ENCODE measurements around the gene BCCIP. TPM values are rescaled to one million over a fixed set of nuclear protein-coding genes. Genes with fewer than 3 reads are reported as not detected.

BCCIP gene
- total RNA-seq, 2 experiments from 2014 or later = 44.5 to 48.8 TPM

DNA sequence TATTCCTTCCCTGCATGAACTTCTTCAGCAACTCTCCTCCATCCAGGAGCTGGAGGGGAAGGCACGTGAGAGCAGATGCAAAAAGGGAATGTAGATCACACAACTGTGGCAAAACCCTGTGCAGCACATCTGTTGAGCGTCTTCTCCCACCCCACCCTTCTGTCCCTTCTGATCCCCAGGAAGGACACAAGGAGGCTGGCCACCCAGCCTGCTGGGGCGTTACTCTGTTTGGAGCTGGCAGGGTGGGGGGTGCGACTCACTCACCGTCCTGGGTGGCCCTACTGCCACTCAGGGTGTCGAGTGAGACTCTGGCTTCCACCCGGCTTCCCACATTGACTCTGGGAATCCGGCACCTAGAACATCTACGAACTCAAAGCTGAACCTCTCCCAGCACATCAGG lies 37.6 kb upstream of the BCCIP start:
- Mint-ChIP-seq H3K4me3 (no peak overlapping the region), H3K36me3 (ENCODE audit: low read depth) (peaks cover 8% of the 10 kb centered on the region), H3K27me3 (no peaks in the 10 kb centered on the region), H3K9me3 (no peaks in the 10 kb centered on the region), H3K27ac (no peak overlapping the region), H3K4me1 (peaks cover 27% of the 10 kb centered on the region)
- POLR2A ChIA-PET = no interaction called here
- CTCF ChIA-PET = interaction anchor here (0.7 kb wide), 1 partner anchor 196 kb away, joined by 3 read pairs; no protein-coding TSS in a partner anchor
- DNase-seq = no peak

- Mint-ChIP-seq H3K27ac (peak overlapping the region; percentile 50), H3K9me3 (no peaks in the 10 kb centered on the region), H3K4me1 (peaks cover 27% of the 10 kb centered on the region), H3K27me3 (no peaks in the 10 kb centered on the region), H3K36me3 (ENCODE audit: low read depth) (peaks cover 15% of the 10 kb centered on the region), H3K4me3 (no peak overlapping the region)
- POLR2A ChIA-PET = interaction anchor here (1.0 to 1.5 kb wide), 2 partner anchors 35 to 69 kb away, joined by 3 to 5 read pairs; partner anchors contain the start of genes BCCIP and EDRF1
- CTCF ChIA-PET = no interaction called here
- DNase-seq = peak; percentile 22
Observed at GRCh38 chr10:125788156-125789034, 35.0 kb upstream of the BCCIP start.

- Mint-ChIP-seq H3K4me1 (peaks cover 21% of the 10 kb centered on the region), H3K4me3 (no peak overlapping the region), H3K36me3 (ENCODE audit: low read depth) (peaks cover 22% of the 10 kb centered on the region), H3K27ac (no peak overlapping the region), H3K9me3 (no peaks in the 10 kb centered on the region), H3K27me3 (no peaks in the 10 kb centered on the region)
- DNase-seq = no peak
- ChIA-PET POLR2A (no interaction called here), CTCF (no interaction called here)
Observed at GRCh38 chr10:125792342-125793300, 30.7 kb upstream of the BCCIP start.

DNA sequence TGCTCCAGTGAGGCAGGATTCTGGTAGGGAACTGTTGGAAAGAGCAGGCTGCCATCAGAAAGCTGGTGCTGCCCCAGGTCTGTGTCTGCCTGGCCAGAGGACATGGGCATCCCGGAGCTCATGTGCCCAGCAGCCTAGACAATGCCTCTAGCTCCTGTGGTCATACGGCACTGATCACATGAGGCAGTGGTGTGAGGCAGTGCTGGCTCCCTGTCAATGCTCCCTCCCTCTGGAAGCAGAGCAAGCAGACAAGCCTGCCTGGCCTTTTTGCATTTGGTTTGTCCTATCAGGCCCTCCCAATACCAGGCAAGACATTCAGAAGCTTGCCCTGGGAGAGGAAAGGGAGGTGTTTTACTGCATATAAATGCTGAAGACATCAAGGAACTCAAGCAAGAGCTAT lies 28.2 kb upstream of the BCCIP start:
- POLR2A ChIA-PET = no interaction called here

DNA sequence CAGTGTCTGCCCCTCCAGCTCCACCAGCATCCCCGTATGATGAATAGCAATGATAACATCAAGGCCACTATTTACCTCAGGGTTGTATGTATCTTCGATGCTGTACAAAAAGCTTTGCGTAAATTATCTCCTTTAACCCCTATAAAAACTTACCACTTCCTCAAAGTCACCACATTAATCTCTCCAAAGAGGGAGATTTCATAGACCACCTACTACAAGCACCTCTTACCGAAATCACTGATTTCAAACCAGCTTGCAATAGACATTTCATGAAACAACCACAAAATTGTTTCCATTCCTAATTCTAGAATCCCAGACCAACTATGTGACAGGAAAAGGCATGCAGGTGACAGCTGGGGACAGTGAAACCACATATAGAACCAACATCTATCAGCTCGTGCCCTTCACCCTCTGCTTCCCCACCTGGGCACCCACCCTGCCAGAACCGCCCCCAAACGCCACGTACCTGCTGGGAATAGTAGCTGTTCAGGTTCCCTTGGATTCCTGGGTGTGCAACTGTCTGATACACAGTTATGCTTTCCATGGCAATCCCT lies 27.6 kb upstream of the BCCIP start:
- no peak overlapping the region for H3K27ac Mint-ChIP-seq
- H3K36me3 Mint-ChIP-seq (ENCODE audit: low read depth) = peaks cover 15% of the 10 kb centered on the region
- ChIA-PET POLR2A (no interaction called here), CTCF (no interaction called here)
- no peaks in the 10 kb centered on the region for H3K27me3 Mint-ChIP-seq
- DNase-seq = no peak
- no peaks in the 10 kb centered on the region for H3K9me3 Mint-ChIP-seq
- no peaks in the 10 kb centered on the region for H3K4me1 Mint-ChIP-seq
- H3K4me3 Mint-ChIP-seq = no peak overlapping the region

More for the DNA sequence above, 28.2 kb upstream of the BCCIP start:
- DNase-seq = no peak
- Mint-ChIP-seq H3K4me3 (no peak overlapping the region), H3K27ac (no peak overlapping the region), H3K9me3 (no peaks in the 10 kb centered on the region), H3K27me3 (no peaks in the 10 kb centered on the region), H3K36me3 (ENCODE audit: low read depth) (peaks cover 16% of the 10 kb centered on the region), H3K4me1 (peaks cover under 1% of the 10 kb centered on the region)
- CTCF ChIA-PET = no interaction called here

- ChIA-PET POLR2A (no interaction called here), CTCF (interaction anchor here (1.2 kb wide), 1 partner anchor 31 kb away, joined by 3 read pairs; no protein-coding TSS in a partner anchor)
- Mint-ChIP-seq H3K4me3 (no peak overlapping the region), H3K36me3 (ENCODE audit: low read depth) (peaks cover 8% of the 10 kb centered on the region), H3K4me1 (no peaks in the 10 kb centered on the region), H3K9me3 (no peaks in the 10 kb centered on the region), H3K27ac (no peak overlapping the region), H3K27me3 (no peaks in the 10 kb centered on the region)
- DNase-seq = no peak
Observed at GRCh38 chr10:125797424-125797823, 25.9 kb upstream of the BCCIP start.

DNA sequence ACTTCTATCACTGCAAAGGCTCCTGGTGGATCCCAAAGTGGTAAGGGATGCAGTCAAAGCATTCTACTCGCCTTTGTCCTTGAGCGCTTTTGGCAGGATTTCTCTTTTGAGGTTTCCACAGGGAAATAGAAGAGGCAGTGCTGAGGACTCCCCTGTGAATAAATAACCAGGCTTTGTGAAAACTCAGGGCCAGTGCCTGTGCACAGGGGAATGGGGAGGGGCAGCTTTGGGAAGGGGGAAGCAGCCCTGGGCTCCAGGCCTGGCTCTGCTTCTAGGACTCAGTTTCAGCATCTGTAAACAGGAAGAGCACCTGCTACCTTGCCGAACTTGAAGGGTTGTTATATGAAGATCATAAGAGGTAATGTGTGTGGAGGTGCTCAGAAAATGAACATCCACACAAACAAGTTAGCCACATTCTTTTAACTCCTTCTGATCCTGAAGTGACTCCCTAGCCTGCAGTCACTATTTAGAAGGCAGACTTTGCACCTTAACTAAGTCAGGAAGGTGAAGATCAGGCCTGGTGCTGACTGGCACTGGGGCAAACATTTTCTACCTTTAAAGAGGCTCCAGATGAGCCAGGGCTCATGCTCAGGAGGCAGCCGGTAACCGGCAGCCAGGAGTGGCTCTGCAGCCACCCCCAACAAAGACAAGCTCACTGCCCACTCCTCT lies 25.2 kb upstream of the BCCIP start:
- no peak overlapping the region for H3K4me3 Mint-ChIP-seq
- peaks cover 8% of the 10 kb centered on the region for H3K36me3 Mint-ChIP-seq (ENCODE audit: low read depth)
- ChIA-PET POLR2A (no interaction called here), CTCF (no interaction called here)
- no peaks in the 10 kb centered on the region for H3K27me3 Mint-ChIP-seq
- H3K27ac Mint-ChIP-seq = no peak overlapping the region
- H3K4me1 Mint-ChIP-seq = no peaks in the 10 kb centered on the region
- no peaks in the 10 kb centered on the region for H3K9me3 Mint-ChIP-seq
- no peak for DNase-seq

DNA sequence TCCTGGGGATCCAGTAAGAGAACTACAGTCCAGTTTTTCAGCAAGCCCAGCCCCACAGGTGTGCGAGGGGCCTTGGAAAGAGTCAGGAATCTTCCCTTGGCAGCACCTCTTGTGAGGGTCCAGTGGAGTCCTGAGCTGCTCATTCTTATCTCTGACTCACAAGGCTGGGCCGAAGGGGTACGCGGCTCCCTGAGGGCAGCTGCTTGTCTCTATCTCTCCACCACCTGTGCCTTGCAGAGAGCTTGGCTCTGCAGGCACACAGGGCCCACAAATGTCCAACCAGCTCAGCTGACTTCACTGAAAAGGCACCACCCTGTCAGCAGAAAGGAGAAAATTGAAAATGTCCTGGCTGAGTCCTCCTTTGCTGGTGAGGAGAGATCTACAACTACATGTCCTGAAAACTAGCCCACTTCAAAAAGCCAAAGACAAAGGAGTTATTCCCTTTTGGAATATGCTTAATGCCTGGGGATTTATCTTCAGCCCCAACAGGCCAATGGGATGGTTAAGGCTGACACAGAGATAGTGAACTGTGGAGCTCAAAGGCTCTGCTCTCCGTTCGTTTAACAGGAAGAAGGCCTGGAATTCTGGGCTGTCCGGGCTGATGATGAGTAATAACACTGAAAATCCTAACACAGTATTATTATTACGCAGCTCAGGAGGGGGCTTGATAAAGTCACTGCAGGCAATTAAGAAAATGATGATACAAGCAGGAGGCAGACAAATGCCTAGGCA lies 23.7 kb upstream of the BCCIP start:
- no peak for DNase-seq
- CTCF ChIA-PET = no interaction called here
- no peak overlapping the region for H3K27ac Mint-ChIP-seq
- no peaks in the 10 kb centered on the region for H3K27me3 Mint-ChIP-seq
- H3K9me3 Mint-ChIP-seq = no peaks in the 10 kb centered on the region
- POLR2A ChIA-PET = no interaction called here
- no peak overlapping the region for H3K4me3 Mint-ChIP-seq
- H3K4me1 Mint-ChIP-seq = no peaks in the 10 kb centered on the region
- no peaks in the 10 kb centered on the region for H3K36me3 Mint-ChIP-seq (ENCODE audit: low read depth)

DNA sequence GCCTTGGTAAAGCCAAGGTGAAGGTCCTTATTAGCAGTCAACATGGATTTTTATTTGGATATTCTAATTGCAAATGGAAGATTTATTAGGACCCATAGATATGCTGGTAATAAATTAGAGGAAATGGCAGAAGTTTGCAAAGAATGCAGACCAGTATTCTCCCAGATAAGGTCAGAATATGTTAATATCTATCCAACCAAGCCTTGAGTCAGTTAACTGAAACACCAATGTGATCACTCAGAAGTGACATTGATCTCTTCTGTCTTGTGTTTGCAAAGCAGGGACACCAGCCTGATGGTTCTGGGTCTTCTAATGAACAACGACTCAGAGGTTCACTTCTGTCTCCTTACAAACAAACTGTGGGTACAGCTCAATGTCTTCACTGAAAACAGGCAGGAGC lies 21.8 kb upstream of the BCCIP start:
- Mint-ChIP-seq H3K36me3 (ENCODE audit: low read depth) (no peaks in the 10 kb centered on the region), H3K9me3 (no peaks in the 10 kb centered on the region), H3K4me1 (no peaks in the 10 kb centered on the region), H3K27me3 (no peaks in the 10 kb centered on the region), H3K4me3 (no peak overlapping the region), H3K27ac (no peak overlapping the region)
- no peak for DNase-seq
- POLR2A ChIA-PET = no interaction called here
- CTCF ChIA-PET = no interaction called here

DNA sequence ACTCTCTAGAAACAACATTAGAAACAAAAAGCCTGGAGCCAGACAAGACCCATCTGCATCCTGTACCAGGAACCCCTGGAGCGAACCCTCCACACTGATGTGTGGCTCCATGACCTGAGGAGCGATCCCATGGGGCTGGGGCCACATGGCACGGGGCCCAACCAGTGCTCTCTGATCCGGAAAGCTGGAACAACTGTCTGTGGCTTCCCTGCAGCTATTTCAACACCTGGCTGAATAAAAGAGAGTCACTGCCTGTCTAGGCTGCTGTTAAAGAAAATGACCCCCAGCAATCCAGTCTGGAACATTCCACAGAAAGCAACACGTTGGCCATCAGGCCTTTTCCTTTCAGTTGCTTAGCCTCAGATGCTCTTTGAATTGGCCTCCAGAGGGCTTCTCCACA lies 21.2 kb upstream of the BCCIP start:
- no peak for DNase-seq
- Mint-ChIP-seq H3K9me3 (no peaks in the 10 kb centered on the region), H3K4me3 (no peak overlapping the region), H3K4me1 (no peaks in the 10 kb centered on the region), H3K27me3 (no peaks in the 10 kb centered on the region), H3K36me3 (ENCODE audit: low read depth) (no peaks in the 10 kb centered on the region), H3K27ac (no peak overlapping the region)
- CTCF ChIA-PET = no interaction called here
- POLR2A ChIA-PET = no interaction called here

DNA sequence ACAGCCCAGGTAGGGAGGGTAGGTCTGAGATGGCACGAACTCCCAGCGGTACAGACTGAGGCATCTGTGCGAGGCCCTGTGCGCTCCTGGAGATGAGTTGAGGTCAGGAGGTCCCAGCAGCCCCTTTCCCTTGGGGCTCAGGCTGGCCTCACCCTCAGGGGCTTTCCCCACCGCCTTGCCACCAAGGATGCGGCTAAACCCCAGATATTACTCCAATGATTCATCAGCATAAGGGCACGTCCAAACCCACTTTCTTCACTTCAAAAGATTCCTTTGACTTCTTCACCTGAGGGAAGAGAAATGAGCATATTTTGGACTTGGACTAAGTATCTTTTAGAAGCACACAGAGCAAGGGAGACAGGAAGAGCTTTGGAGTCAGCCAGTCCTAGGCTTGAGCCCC lies 20.6 kb upstream of the BCCIP start:
- CTCF ChIA-PET = no interaction called here
- DNase-seq = no peak
- POLR2A ChIA-PET = no interaction called here
- Mint-ChIP-seq H3K27ac (no peak overlapping the region), H3K4me3 (no peak overlapping the region), H3K9me3 (no peaks in the 10 kb centered on the region), H3K4me1 (peaks cover 6% of the 10 kb centered on the region), H3K36me3 (ENCODE audit: low read depth) (no peaks in the 10 kb centered on the region), H3K27me3 (no peaks in the 10 kb centered on the region)

GRCh38 chr10:125808047-125808446 lies 15.3 kb upstream of the BCCIP start:
- ChIA-PET POLR2A (interaction anchor here (1.3 kb wide), 1 partner anchor 14 kb away, joined by 5 read pairs; the partner anchor contains the start of gene UROS), CTCF (no interaction called here)
- H3K27me3 Mint-ChIP-seq = no peaks in the 10 kb centered on the region

More at GRCh38 chr10:125808047-125808446, 15.3 kb upstream of the BCCIP start:
- DNase-seq = no peak
- Mint-ChIP-seq H3K4me1 (peaks cover 10% of the 10 kb centered on the region), H3K27ac (no peak overlapping the region), H3K4me3 (no peak overlapping the region), H3K36me3 (ENCODE audit: low read depth) (peaks cover 12% of the 10 kb centered on the region), H3K9me3 (no peaks in the 10 kb centered on the region)
